ENCODE data around the gene MBD2.

MBD2 gene

DNA sequence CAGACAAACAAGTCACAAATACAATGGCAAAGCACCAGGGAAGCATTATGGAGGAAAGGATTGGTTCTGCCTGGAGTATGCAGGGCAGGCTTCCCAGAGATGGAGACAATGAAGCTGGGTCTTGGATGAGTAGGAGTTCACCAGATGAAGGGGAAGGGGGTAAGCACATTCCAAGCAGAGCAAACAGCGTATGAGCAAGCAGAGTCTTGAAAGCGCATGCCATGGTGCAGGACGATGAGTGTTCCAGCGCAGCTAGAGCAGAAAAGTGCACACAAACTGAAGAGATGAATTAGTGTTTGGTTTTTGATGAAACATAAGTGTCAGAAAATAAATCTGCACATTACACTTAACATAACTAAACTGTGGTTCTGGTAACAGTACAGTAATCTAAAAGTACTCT is 21.6 kb downstream of the MBD2 start:
- no peak for DNase-seq (ENCODE audit: low spot score)

GRCh38 chr18:54197747-54198411 is 26.6 kb downstream of the MBD2 start:
- no peak for DNase-seq (ENCODE audit: low spot score)

DNA sequence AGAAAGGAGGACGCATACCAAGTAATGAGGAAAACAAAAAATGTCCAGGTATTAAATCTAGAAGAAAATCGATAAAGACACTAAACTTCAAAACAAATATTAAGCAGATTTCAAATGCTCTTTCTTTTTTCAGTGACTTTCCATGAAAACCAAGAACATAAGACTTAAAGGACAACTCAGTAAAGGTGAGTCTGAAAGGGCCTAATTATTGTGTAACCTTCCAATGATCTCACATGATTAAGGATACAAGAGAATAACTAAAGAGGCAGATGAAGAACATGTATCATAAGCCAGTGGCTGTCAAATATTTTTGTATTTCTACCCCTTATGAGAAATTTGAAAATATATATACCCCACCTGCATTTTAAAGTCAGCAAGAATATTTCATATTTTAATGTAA is 30.7 kb downstream of the MBD2 start:
- no peak for DNase-seq (ENCODE audit: low spot score)

DNA sequence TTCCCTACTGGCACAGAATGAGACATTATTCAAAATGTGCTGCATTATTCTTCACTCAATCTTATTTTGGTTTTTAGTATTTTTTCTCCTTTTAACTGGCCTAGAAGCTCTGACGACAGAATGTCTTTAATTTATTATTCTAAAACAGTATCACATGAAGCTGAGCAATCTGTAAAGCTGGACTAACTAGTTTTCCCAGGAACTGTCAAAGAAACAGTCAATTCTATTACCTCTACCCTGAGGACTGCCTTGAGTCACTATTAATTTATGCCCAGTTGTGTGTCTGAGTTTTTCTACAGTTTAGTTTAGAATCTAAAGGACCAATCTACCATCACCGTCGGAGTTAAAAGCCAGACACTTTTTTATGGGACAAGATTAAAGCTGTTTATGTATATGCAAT is 31.6 kb downstream of the MBD2 start:
- DNase-seq (ENCODE audit: low spot score), result no peak

- DNase-seq (ENCODE audit: low spot score), result no peak
Measured at GRCh38 chr18:54192415-54192814, 32.1 kb downstream of the MBD2 start.

- no peak for DNase-seq (ENCODE audit: low spot score)
Measured at GRCh38 chr18:54191352-54191751, 33.1 kb downstream of the MBD2 start.

- no peak for DNase-seq (ENCODE audit: low spot score)
Measured at GRCh38 chr18:54187372-54187771, 37.1 kb downstream of the MBD2 start.

- no peak for DNase-seq (ENCODE audit: low spot score)
Measured at GRCh38 chr18:54184836-54185235, 39.6 kb downstream of the MBD2 start.

GRCh38 chr18:54183390-54183789 is 41.1 kb downstream of the MBD2 start:
- DNase-seq (ENCODE audit: low spot score), result no peak

DNA sequence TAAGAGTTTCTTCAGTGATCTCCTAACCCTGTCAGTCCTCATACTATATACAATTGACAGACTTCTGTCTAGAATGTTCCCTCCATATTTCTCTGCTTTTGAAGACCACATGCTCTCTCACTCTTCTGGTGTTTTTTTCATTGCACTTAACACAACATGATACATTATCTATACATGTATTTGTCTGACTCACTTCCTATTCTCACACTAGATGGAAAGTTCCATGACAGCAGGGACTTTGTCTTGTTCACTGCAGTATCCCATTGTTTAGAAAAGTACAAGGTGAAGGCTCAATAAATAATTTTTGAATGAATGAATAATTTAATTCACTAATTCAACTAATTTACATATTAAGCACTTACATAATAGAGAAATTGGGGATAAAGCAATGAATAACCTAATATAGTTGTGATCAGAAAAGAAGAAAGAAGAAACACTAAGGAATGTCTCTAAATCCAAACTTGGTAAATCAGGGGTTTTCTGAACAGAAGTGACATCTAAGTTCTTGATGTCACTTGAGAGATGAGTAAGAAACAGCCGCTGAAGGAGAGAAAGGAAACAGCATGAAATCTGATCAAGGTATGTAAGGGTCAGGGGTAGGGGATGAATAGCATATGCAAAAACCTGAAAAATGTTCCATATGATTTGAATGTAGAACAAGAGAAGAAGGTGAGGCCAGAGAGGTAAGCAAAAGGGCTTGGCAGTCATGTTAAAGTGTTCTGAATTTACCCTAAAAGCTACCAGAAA is 42.4 kb downstream of the MBD2 start:
- DNase-seq (ENCODE audit: low spot score), result peak; percentile 55

DNA sequence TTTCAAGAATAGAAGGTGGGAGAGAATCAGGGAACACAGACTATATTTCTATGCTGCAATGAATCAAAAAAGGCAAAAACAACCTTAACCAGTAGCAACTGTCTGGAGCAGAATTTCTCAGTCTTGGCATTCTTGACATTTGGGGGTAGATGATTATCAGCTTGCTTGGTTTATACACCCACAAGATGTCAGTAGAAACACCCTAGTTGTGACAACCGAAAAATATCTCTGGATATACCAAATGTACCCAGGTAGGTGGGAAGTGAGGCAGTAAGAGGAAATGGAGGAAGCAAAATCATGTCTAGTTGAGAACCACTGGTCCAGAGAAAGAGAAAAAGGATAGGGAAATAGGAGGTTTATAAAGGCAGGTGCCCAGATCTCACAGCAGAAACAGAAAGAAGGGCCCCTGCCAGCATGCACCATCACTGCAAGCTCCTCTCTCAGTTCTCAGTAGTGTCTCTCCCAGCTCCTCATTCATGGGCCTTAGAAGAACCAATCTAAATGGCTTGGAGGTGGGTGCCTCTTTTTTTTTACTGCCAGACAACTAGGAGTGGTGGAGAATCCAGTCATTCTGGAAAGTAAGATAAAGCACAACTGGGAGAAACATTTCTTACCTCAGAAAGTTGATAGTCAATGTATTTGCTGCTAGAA is 50.4 kb downstream of the MBD2 start:
- no peak for DNase-seq (ENCODE audit: low spot score)

- no peak for DNase-seq (ENCODE audit: low spot score)
Measured at GRCh38 chr18:54173250-54173649, 51.2 kb downstream of the MBD2 start.

- DNase-seq (ENCODE audit: low spot score), result no peak
Measured at GRCh38 chr18:54169431-54170403, 54.8 kb downstream of the MBD2 start.

DNA sequence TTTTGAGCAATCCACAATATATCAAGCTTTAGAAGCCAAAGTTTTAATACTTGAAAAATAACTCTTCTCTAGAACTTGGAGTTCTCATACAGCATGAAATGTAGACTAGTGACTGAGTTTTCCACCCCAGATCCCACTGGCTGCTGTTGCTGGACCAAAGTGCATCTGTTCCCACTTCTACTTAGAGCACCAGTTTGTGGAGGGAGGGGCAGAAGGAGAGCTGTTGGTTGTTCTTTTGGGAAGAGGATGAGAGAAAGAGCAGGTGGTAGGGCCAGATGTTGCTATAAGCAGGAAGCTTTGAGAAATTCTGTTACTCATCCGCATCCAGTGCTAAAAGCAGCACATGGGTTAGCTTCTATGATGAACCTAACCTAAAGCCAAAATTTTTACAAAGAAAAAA is 59.0 kb downstream of the MBD2 start:
- DNase-seq (ENCODE audit: low spot score), result no peak

GRCh38 chr18:54163453-54163852 is 61.0 kb downstream of the MBD2 start:
- DNase-seq (ENCODE audit: low spot score), result no peak

DNA sequence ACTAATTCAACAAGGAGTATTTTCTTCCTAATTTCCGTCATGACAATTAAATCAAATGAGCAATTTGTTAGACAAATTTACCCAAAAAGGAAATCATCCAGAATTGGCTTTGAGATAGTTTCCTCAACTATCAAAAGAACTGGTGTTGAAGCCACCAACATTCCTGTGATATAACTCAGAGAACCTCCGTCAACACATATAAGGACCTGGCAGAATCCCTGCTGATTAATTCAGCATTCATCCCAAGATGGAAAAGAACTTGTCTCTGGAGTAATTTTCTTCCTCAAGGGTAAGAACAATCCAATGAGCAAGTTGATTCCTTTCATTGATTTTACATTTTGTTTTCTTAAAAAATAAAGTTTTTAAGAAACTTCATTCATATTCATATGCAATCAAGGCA is 62.0 kb downstream of the MBD2 start:
- no peak for DNase-seq (ENCODE audit: low spot score)

- no peak for DNase-seq (ENCODE audit: low spot score)
Measured at GRCh38 chr18:54161267-54161666, 63.2 kb downstream of the MBD2 start.

DNA sequence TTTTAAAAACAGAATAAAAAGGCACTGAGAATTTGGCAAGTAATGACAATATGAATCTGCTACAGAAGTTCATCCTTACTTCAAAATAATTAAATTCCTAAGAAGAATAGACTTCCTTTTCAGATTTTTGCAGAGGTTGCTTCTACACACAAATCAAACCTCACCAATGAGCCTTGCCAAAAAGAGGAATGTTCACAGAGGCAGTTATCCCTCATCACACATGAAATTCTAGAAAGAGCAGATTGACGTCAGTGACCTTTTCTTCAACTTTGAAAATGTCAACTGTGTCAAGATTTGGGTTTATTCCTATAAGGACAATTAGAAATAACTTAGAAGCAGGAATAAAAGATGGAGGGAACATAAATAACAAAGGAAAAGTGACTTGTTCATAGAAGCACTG is 64.6 kb downstream of the MBD2 start:
- no peak for DNase-seq (ENCODE audit: low spot score)

GRCh38 chr18:54157646-54158385 is 66.7 kb downstream of the MBD2 start:
- no peak for DNase-seq (ENCODE audit: low spot score)

DNA sequence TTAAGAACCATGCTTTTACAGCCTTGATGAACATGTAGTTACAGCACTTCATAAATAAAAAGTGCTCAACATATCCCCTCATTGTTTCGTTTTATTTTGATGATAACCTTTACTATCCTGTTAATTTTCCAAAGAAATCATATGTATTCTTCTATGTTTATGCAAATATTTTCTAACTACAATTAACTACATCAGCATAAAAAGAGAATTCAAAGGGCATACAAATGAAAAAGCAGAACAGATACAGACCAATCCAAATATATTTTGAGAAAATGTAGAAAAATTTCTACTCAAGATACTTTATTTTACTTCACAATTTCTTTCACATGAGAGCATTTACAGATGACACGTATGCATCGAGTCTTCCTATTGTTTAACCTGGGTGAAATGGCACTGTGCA is 69.1 kb downstream of the MBD2 start:
- no peak for DNase-seq (ENCODE audit: low spot score)

- DNase-seq (ENCODE audit: low spot score), result no peak
Measured at GRCh38 chr18:54154231-54154630, 70.2 kb downstream of the MBD2 start.

- no peak for DNase-seq (ENCODE audit: low spot score)
Measured at GRCh38 chr18:54151376-54151775, 73.1 kb downstream of the MBD2 start.
